NCI-H510A treated with DMSO at 0.1 percent for 48 hours (cell line): ENCODE measurements around the gene CNPY1.

Experiments used
- DNase-seq: peaks from one replicate; lab custom pipeline; 2025; lab: John Stamatoyannopoulos, UW

The CNPY1 gene

DNA sequence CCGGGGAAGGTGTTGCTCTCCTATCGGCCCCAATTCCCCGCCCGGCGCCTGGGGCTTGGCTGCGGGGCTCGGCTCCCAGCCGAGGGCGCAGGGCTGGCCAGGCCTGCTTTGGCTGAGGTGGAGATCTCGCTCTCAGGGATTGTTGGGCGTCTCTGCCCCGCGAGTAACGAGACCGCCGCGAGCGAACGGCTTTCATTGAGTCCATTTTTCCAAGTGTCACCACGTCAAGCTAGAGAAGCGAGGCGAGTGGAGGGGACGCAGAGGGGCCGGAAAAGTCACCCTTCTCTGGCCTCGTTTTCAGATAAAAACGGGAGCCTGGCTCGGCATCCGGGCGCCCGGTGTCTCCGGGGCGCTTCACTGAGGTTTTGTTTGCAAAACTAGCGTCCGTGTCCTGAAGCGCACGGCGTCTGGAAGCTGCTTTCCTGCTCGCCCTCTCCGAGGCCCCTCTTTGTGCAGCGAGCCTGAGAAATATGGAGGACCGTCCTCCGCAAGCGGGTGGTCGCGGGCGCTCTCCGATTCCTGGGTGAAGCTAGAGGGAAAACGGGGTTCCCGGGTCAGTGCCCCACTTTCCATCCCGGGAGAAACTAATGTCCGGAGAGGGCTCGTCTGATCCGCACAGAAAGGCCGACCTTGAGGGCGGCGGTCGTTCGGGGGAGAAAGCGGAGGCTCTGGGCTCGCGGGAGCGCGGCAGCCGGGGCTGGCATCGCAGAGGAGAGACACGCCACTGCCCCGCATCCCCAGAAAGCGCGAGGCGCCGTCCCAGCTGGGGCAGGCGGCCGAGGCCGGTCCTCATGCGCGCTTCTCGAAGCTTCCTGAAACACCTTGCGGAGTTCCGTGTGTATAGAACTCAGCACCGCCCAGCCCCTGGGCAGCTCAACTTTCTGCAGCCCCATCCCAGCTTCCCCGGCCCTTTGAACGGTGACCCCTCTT lies 91.9 kb downstream of the CNPY1 start:
- DNase-seq: no peak

DNA sequence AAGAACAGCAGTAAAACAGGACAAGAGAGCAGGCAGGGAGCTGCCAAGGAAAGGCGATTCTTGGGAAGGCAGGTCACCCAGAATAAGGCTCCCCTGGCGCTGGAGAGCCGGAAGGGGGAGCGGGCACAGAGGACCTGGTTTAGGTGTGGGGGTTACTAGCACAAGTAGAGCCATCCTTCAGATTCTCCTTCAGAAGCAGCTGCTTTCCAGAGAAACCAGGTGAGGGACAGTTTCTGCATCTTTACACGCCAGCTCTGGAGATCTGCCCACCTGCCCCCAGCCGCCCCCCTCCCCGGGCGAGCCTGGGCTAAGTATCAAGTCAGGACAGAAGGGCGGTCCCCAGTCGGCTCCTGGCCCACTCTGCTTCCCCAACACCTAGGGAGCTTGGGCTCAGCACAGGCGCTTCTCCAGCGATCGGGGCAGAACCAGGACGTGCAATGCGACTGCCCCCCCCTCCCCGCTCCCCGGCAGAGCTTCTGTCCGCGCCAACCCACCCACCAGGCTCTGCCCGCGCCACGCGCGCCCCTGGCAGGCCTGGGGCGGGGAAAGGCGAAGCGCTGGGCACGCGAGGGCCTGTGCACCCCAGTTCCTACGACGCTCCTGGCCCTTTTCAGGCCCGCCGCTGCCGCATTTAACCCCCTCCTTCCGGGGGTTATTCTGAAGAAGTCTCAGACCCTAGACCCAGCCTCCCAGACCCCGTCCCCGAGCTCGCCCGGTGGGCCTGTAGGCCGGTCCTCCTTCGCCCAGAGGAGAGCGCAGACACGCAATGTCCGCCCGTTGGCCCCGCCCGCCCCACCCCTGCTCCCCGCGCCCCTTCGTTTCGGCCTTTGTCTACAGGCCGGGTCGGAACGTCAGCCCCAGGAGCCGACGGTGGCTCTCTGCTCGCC lies 92.8 kb downstream of the CNPY1 start:
- DNase-seq: no peak

DNA sequence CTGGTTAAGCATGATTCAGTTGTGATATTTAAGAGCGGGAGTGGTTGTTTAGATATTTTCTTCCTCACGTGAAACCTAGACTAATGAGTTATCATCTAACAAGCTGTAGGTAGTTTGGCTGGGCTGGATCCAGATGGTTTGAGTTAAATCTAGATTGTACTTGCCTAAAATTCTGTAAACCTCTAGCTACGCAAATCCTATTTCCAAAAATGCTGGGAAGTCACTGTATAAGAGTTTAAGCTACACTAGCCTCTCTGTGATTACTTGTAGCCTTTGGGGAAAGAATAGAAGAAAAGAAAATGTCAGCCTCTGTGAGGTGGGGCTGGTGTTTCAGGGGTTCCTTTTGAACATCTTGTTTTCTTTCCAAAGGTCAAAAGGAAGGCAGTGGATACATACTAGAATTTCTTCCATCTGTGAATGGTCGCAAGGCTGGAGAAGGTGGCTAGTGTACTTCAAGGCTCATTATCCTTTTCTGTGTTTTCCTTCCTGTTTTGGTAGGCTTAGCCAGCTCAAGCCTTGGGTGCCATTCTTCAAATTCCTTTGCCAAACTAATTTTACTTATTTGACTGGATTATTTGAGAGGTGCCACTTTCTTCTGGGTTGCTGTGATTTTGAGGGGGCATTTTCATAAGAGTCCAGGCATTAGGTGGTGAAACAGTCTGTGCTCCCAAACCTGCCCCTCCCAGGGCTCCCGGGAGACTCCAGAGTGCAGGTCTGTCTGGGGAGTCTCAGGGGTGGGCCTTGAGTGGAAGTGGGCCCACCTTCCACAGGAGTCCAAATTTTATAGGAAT lies 93.7 kb downstream of the CNPY1 start:
- no peak for DNase-seq

GRCh38 chr7:155451840-155452239 lies 94.5 kb downstream of the CNPY1 start:
- DNase-seq: no peak
